H9 (cell line): ENCODE measurements around the gene ZNF629. TPM values are rescaled to one million over a fixed set of nuclear protein-coding genes. Genes with fewer than 3 reads are reported as not detected.
"Not testable (repeated sequence)": the region's sequence is repeated elsewhere in the genome, so short reads cannot be mapped to it uniquely, and the experiment has no call there.

Source experiments
- DNase-seq: peaks from one replicate; pipeline ENCODE4 v3.0.0-alpha.2; 2017
- H2AFZ ChIP-seq: one replicate; pipeline ENCODE4 v1.6.1; 2013; ENCODE audit warnings: mild to moderate bottlenecking, low read length, control low read depth, moderate library complexity
- H2AK5ac ChIP-seq: 2 replicates; pipeline ENCODE4 v1.6.1; 2013; ENCODE audit warnings: low read length, control low read depth, mixed read lengths; ENCODE audit not compliant: insufficient read length
- H2BK120ac ChIP-seq: one replicate; pipeline ENCODE4 v1.6.1; 2013; ENCODE audit warnings: low read depth, mild to moderate bottlenecking, low read length, control low read depth, inconsistent platforms; ENCODE audit not compliant: poor library complexity, severe bottlenecking
- H2BK12ac ChIP-seq: 2 replicates; pipeline ENCODE4 v1.6.1; 2013; ENCODE audit warnings: low read length, control low read depth, mixed read lengths, low read depth; ENCODE audit not compliant: insufficient read length
- H2BK15ac ChIP-seq: 2 replicates; pipeline ENCODE4 v1.6.1; 2013; ENCODE audit warnings: low read depth, low read length, control low read depth
- H2BK20ac ChIP-seq: one replicate; pipeline ENCODE4 v1.6.1; 2013; ENCODE audit warnings: low read depth, mild to moderate bottlenecking, low read length, control low read depth, inconsistent platforms; ENCODE audit not compliant: poor library complexity, severe bottlenecking
- H2BK5ac ChIP-seq: 2 replicates; pipeline ENCODE4 v1.6.1; 2013; ENCODE audit warnings: low read length, control low read depth, mixed read lengths; ENCODE audit not compliant: insufficient read length
- H3K14ac ChIP-seq: 2 replicates; pipeline ENCODE4 v1.6.1; 2013; ENCODE audit warnings: low read length, control low read depth; ENCODE audit not compliant: insufficient read depth
- H3K18ac ChIP-seq: 2 replicates; pipeline ENCODE4 v1.6.1; 2013; ENCODE audit warnings: low read depth, mild to moderate bottlenecking, mixed read lengths, low read length, control low read depth; ENCODE audit not compliant: insufficient read length
- H3K23ac ChIP-seq: 2 replicates; pipeline ENCODE4 v1.6.1; 2013; ENCODE audit warnings: low read length, control low read depth, mixed read lengths, low read depth; ENCODE audit not compliant: insufficient read length
- H3K23me2 ChIP-seq: 2 replicates; pipeline ENCODE4 v1.6.1; 2013; ENCODE audit warnings: low read depth, mild to moderate bottlenecking, mixed read lengths, low read length, control low read depth; ENCODE audit not compliant: insufficient read length, poor library complexity, severe bottlenecking
- H3K27ac ChIP-seq: 2 replicates; pipeline ENCODE4 v1.5.1; 2013; ENCODE audit warnings: low read length, control low read depth, mixed read lengths, low read depth; ENCODE audit not compliant: insufficient read length
- H3K27me3 ChIP-seq: 2 replicates; pipeline ENCODE4 v1.6.1; 2013; ENCODE audit warnings: low read length, control low read depth, inconsistent platforms; ENCODE audit not compliant: insufficient read depth
- H3K4ac ChIP-seq: 2 replicates; pipeline ENCODE4 v1.6.1; 2013; ENCODE audit warnings: low read depth, mild to moderate bottlenecking, control low read depth, inconsistent platforms, low read length, moderate library complexity
- H3K4me1 ChIP-seq: 2 replicates; pipeline ENCODE4 v1.6.1; 2013; ENCODE audit warnings: low read length, control low read depth, inconsistent platforms; ENCODE audit not compliant: insufficient read depth
- H3K4me2 ChIP-seq: 2 replicates; pipeline ENCODE4 v1.6.1; 2013; ENCODE audit warnings: low read length, control low read depth, mixed read lengths; ENCODE audit not compliant: insufficient read length, insufficient read depth
- H3K56ac ChIP-seq: 2 replicates; pipeline ENCODE4 v1.6.1; 2013; ENCODE audit warnings: low read depth, mild to moderate bottlenecking, mixed read lengths, low read length, control low read depth; ENCODE audit not compliant: insufficient read length
- H3K79me1 ChIP-seq: 2 replicates; pipeline ENCODE4 v1.6.1; 2013; ENCODE audit warnings: low read depth, mild to moderate bottlenecking, moderate library complexity, low read length, control low read depth, inconsistent platforms; ENCODE audit not compliant: insufficient read depth, poor library complexity, severe bottlenecking
- H3K79me2 ChIP-seq: 2 replicates; pipeline ENCODE4 v1.6.1; 2013; ENCODE audit warnings: low read length, control low read depth, inconsistent platforms; ENCODE audit not compliant: insufficient read depth
- H3K9ac ChIP-seq: 2 replicates; pipeline ENCODE4 v1.6.1; 2013; ENCODE audit warnings: low read length, control low read depth, mixed read lengths; ENCODE audit not compliant: insufficient read length; ENCODE audit errors: extremely low read depth
- H3K9me3 ChIP-seq: one replicate; pipeline ENCODE4 v1.6.1; 2013; ENCODE audit warnings: low read depth, low read length, inconsistent platforms; ENCODE audit not compliant: control insufficient read depth
- H3T11ph ChIP-seq: one replicate; pipeline ENCODE4 v1.6.1; 2013; ENCODE audit warnings: mild to moderate bottlenecking, low read length, control low read depth, inconsistent platforms
- H4K20me1 ChIP-seq: one replicate; pipeline ENCODE4 v1.6.1; 2013; ENCODE audit not compliant: control insufficient read depth, insufficient read length, insufficient read depth
- H4K5ac ChIP-seq: 2 replicates; pipeline ENCODE4 v1.6.1; 2013; ENCODE audit warnings: low read depth, mild to moderate bottlenecking, mixed read lengths, low read length, control low read depth; ENCODE audit not compliant: insufficient read length
- H4K8ac ChIP-seq: replicated peaks from 2 replicates; pipeline ENCODE4 v1.6.1; 2013; ENCODE audit warnings: low read length, control low read depth, mixed read lengths, low read depth; ENCODE audit not compliant: insufficient read length
- H4K91ac ChIP-seq: 2 replicates; pipeline ENCODE4 v1.6.1; 2013; ENCODE audit warnings: low read depth, mild to moderate bottlenecking, moderate library complexity, mixed read lengths, low read length, control low read depth; ENCODE audit not compliant: insufficient read length
- H3K27ac Mint-ChIP-seq, 3 experiments: 2 replicates in 2 of 3; 3 replicates in 1 of 3; pipeline ENCODE4 v1.8.0; 2020 to 2021; ENCODE audit warnings: mixed read lengths in 3 of 3, mild to moderate bottlenecking in 1 of 3, moderate library complexity in 1 of 3
- H3K27me3 Mint-ChIP-seq: 2 replicates; pipeline ENCODE4 v1.8.0; 2021; ENCODE audit warnings: low read depth, mild to moderate bottlenecking, moderate library complexity, mixed read lengths
- H3K36me3 Mint-ChIP-seq, 3 experiments: 2 replicates in 2 of 3; 3 replicates in 1 of 3; pipeline ENCODE4 v1.8.0; 2020 to 2021; ENCODE audit warnings: low read depth in 3 of 3, mixed read lengths in 3 of 3; ENCODE audit not compliant: insufficient read depth in 1 of 3
- H3K4me1 Mint-ChIP-seq, 2 experiments: 2 replicates each; pipeline ENCODE4 v1.8.0; 2020; ENCODE audit warnings: mixed read lengths in 2 of 2
- H3K4me3 Mint-ChIP-seq, 2 experiments: 2 replicates in 1 of 2; 3 replicates in 1 of 2; pipeline ENCODE4 v1.8.0; 2020 to 2021; ENCODE audit warnings: mild to moderate bottlenecking in 2 of 2, mixed read lengths in 2 of 2, moderate library complexity in 1 of 2
- H3K9me3 Mint-ChIP-seq, 2 experiments: 2 replicates in 1 of 2; 3 replicates in 1 of 2; pipeline ENCODE4 v1.8.0; 2020; ENCODE audit warnings: mild to moderate bottlenecking in 2 of 2, mixed read lengths in 2 of 2, moderate library complexity in 1 of 2
- WGBS: extraction: QIAGEN DNeasy Blood & Tissue Kit; methylation state at CpG from one replicate; pipeline ENCODE4 v1.1.7; 2013; ENCODE audit warnings: missing lambda C conversion rate, low lambda C conversion rate, mixed read lengths; ENCODE audit not compliant: insufficient read length; ENCODE audit errors: extremely low coverage; 5-methylcytosine and 5-hydroxymethylcytosine counted together
- total RNA-seq: library from RNA; stranded (reverse); gene quantifications from 2 replicates; pipeline ENCODE4 v1.2.1, GENCODE V29; 2021

Gene ZNF629
- total RNA-seq, 1 experiment from 2014 or later, result 20.0 TPM

DNA sequence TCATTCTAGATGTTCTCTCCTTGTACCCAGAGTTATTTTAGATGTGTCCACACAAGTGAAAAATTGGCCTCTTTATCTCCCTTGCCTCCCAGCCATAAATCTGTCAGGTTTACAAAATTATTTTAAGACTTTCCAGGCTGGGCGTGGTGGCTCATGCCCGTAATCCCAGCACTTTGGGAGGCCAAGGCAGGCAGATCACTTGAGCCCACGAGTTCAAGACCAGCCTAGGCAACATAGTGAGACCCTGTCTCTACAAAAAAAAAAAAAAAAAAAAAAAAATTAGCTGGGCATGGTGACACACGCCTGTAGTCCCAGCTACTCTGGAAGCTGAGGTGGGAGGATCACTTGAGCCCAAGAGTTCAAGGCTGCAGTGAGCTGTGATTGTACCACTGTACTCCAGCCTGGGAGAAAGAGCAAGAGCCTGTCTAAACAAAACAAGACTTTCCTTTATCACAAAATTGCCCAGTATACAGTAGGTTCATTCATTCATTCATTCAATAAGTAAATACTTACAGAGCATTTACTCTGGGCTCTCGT, 22.0 kb upstream of the ZNF629 start:
- DNase-seq, H4K5ac ChIP-seq, H3K56ac ChIP-seq, H3K23ac ChIP-seq, H2AK5ac ChIP-seq, H3K9me3 ChIP-seq, H3K9me3 Mint-ChIP-seq, H3T11ph ChIP-seq, H3K79me1 ChIP-seq, H3K4me3 Mint-ChIP-seq, H2BK20ac ChIP-seq, H3K36me3 Mint-ChIP-seq, H2BK5ac ChIP-seq, H3K27ac ChIP-seq, H3K9ac ChIP-seq, H4K8ac ChIP-seq, H4K91ac ChIP-seq, H4K20me1 ChIP-seq, H3K4me2 ChIP-seq, H3K14ac ChIP-seq, H3K79me2 ChIP-seq, H3K4ac ChIP-seq, H2BK12ac ChIP-seq, H2BK15ac ChIP-seq, H2AFZ ChIP-seq, H3K27me3 ChIP-seq, H3K4me1 ChIP-seq, H3K27ac Mint-ChIP-seq, H2BK120ac ChIP-seq, H3K18ac ChIP-seq, H3K23me2 ChIP-seq: not testable (repeated sequence)
- no CpG with 5 or more reads among the region's 5 CpGs for WGBS
- Mint-ChIP-seq H3K27me3 (peaks cover 90% of the 10 kb centered on the region), H3K4me1 (peaks cover 11 to 16% of the 10 kb centered on the region in 2 experiments)
